OCI-LY3 (cell line): ENCODE results near the gene IL37.

Experiments used
- H2AFZ ChIP-seq: fragments of 200-600, 300-600 bp; shearing (Covaris generic); 2 replicates; pipeline ENCODE4 v1.6.0; 2014; ENCODE audit warnings: antibody characterized with exemption, low read depth, low read length
- H3K27ac ChIP-seq: fragments of 200-600, 300-600 bp; sonication (generic); 2 replicates; pipeline ENCODE4 v1.5.1; 2014; ENCODE audit warnings: mild to moderate bottlenecking, low read length, moderate library complexity, mixed read lengths
- H3K27me3 ChIP-seq: fragments of 200-600, 300-600 bp; sonication (generic); 2 replicates; pipeline ENCODE4 v1.6.1; 2014; ENCODE audit warnings: low read depth, low read length, mixed read lengths
- H3K36me3 ChIP-seq: fragments of 200-600, 300-600 bp; sonication (generic); replicated peaks from 2 replicates; pipeline ENCODE3; 2014; ENCODE audit warnings: low read depth, low read length, mixed read lengths
- H3K4me1 ChIP-seq: fragments of 300-600, 200-600 bp; sonication (generic); 2 replicates; pipeline ENCODE4 v1.6.1; 2014; ENCODE audit warnings: low read length, mixed read lengths
- H3K4me2 ChIP-seq: fragments of 200-600, 300-600 bp; sonication (generic); 2 replicates; pipeline ENCODE4 v1.6.1; 2014; ENCODE audit warnings: low read length, mixed read lengths
- H3K4me3 ChIP-seq: fragments of 300-600, 200-600 bp; sonication (generic); 2 replicates; pipeline ENCODE4 v1.5.1; 2014; ENCODE audit warnings: antibody characterized with exemption, mild to moderate bottlenecking, low read length, moderate library complexity
- H3K79me2 ChIP-seq: fragments of 300-600, 200-600 bp; shearing (Covaris generic); 2 replicates; pipeline ENCODE4 v1.6.1; 2014; ENCODE audit warnings: mild to moderate bottlenecking, low read length, mixed read lengths
- H3K9ac ChIP-seq: fragments of 300-600, 200-600 bp; shearing (Covaris generic); 2 replicates; pipeline ENCODE4 v1.6.0; 2014; ENCODE audit warnings: mild to moderate bottlenecking, low read length, moderate library complexity
- H3K9me3 ChIP-seq: fragments of 200-600, 300-600 bp; shearing (Covaris generic); 2 replicates; pipeline ENCODE4 v1.6.1; 2014; ENCODE audit warnings: low read length, mixed read lengths; ENCODE audit not compliant: insufficient read depth
- H4K20me1 ChIP-seq: fragments of 200-600, 300-600 bp; sonication (generic); 2 replicates; pipeline ENCODE4 v1.6.1; 2016; ENCODE audit warnings: low read length, mixed read lengths; ENCODE audit not compliant: insufficient read depth
- EZH2phosphoT487 ChIP-seq: fragments of 200-600 bp; shearing (Covaris generic); IDR thresholded peaks from 2 replicates; pipeline ENCODE4 v1.6.1; 2018; ENCODE audit warnings: antibody characterized with exemption, mixed run types, low read depth
- TF ChIP-seq, protein P1 (sequence below): fragments of 200-600, 300-600 bp; sonication (generic); IDR thresholded peaks from 2 replicates; pipeline ENCODE4 v1.5.1; 2014; ENCODE audit warnings: antibody characterized with exemption, low read length, low read depth

IL37 gene

DNA sequence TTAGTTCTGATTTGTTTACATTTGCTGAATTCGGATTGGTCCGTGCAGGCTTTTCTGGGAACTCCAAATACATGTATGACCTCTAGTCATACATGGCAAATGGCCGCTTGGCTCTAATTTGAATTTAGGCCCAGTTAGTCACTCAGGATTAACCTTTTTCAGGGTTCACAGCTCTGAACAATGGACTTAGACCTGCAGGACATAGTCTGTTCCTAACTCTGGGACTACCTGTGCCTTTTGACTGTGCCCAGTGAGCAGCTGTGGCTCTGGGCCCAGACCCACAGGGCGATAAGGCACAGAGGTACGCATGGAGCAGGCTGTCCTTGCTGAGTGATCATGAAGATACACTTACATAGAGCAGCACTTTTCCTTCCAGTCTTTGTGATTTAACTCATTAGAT lies 28.5 kb downstream of the IL37 start:
- Histone ChIP-seq H3K4me1 (peaks cover 5% of the 10 kb centered on the region; the same call in 1 of the 2 replicates), H3K79me2 (no peaks in the 10 kb centered on the region), H3K36me3 (no peaks in the 10 kb centered on the region), H4K20me1 (no peaks in the 10 kb centered on the region), H3K4me2 (no peak overlapping the region), H3K27ac (no peak overlapping the region), H3K4me3 (no peak overlapping the region), H3K9ac (no peak overlapping the region), H3K27me3 (peaks cover 11% of the 10 kb centered on the region), H3K9me3 (no peaks in the 10 kb centered on the region), H2AFZ (no peak overlapping the region)
- TF ChIP-seq, protein P1, sequence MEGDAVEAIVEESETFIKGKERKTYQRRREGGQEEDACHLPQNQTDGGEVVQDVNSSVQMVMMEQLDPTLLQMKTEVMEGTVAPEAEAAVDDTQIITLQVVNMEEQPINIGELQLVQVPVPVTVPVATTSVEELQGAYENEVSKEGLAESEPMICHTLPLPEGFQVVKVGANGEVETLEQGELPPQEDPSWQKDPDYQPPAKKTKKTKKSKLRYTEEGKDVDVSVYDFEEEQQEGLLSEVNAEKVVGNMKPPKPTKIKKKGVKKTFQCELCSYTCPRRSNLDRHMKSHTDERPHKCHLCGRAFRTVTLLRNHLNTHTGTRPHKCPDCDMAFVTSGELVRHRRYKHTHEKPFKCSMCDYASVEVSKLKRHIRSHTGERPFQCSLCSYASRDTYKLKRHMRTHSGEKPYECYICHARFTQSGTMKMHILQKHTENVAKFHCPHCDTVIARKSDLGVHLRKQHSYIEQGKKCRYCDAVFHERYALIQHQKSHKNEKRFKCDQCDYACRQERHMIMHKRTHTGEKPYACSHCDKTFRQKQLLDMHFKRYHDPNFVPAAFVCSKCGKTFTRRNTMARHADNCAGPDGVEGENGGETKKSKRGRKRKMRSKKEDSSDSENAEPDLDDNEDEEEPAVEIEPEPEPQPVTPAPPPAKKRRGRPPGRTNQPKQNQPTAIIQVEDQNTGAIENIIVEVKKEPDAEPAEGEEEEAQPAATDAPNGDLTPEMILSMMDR = no peak
- no peak for TF ChIP-seq EZH2phosphoT487

DNA sequence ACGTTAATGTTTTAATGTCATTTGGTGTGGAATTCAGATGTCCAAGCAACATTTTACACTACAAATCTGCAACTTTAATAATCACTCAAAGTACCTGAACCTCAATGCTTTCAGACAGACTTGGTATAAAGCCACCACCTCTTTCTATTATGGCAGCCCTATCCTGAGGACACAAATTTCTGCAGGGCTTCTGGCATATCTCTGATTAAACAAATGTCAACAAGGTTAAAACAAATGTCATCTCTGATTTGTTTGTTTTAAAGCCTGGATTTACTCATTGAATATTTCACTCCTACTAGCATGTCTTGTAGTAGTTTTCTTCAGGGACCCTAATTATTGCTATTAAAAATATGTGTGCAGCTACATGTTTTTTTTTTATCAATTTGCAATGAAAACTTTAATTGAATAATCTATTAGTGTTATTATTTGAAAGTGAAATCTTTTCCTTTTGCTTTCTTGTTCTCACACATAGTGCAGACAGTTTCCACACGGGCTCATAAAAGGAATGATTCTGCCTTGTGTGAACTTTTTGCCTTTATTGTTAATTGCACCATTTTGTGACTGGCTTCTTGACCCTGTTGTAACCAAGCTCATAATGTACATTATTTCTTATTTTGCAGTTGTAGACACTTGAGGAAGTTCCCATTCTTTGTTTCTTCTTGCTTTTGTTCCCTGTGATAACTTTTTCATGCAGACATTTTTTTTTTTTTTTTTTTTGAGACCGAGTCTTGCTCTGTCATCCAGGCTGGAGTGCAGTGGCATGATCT lies 30.1 kb downstream of the IL37 start:
- H3K4me3 ChIP-seq = no peak overlapping the region
- no peak for TF ChIP-seq EZH2phosphoT487
- TF ChIP-seq, protein P1 = no peak
- H3K79me2 ChIP-seq = no peaks in the 10 kb centered on the region
- peaks cover 19% of the 10 kb centered on the region for H3K27me3 ChIP-seq
- H3K9ac ChIP-seq = no peak overlapping the region
- H3K4me2 ChIP-seq = peak overlapping the region; percentile 34; the same call in 1 of the 2 replicates
- H4K20me1 ChIP-seq = no peaks in the 10 kb centered on the region
- no peak overlapping the region for H3K27ac ChIP-seq
- no peaks in the 10 kb centered on the region for H3K36me3 ChIP-seq
- H3K9me3 ChIP-seq = no peaks in the 10 kb centered on the region
- peaks cover 5% of the 10 kb centered on the region; the same call in 1 of the 2 replicates for H3K4me1 ChIP-seq
- H2AFZ ChIP-seq = no peak overlapping the region

DNA sequence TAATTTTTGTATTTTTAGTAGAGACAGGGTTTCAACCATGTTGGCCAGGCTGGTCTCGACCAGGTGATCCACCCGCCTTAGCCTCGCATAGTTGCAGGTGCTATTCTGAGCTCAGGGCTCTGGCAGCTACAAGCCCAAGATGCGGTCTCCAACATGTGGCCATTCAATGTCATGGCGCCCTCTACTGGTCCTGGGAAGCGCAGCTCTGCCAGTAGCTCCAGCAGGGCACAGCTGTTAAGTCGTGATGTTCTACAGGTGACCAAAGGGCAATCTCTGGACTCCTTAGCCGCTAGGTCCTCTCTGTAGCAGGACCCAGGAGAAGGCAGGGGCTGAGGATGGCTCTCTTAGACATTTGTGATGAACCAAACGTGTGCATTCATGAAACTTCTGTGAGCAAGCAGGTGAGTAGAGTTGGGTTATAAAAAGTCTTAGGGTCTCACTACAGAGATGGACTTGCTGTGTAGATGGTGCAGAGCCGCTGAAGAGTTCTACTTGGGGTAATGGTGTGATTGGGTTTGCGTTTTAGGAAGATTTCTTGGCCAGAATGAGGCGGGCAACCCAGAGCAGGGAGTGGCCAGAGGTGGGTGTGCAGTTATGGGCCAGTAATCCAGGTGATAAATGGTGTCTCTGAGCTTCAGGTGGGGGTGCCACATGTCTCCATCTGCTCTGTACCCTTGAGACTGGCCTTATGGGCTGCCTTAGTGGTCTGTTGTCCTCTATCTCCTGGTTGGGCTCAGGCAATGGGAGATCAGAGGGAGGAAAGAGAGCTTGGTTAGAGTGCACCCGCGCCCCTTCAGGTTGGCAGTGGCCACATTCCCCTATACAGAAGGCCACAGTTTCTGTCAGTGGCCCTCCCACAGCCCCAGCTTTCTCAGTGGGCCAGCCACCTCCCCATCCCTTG lies 31.0 kb downstream of the IL37 start:
- TF ChIP-seq, protein P1 = peak; percentile 93
- TF ChIP-seq EZH2phosphoT487 = no peak

DNA sequence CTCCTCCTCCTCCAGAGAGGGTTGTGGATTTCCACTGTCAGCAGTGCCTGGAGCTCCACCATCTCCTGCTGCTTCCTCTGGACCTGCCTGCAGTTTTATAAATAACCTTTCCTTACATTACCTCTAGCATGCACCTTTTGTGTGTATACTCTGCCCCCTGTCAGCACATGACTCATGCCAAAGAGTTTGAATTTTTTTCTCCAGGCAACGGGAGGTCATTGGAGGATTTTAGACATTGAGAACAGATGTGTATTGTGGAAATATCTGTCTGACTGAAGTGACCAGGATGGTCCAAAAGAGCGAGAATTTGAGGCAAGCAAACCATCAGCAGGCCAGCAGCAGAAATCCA lies 31.7 kb downstream of the IL37 start:
- no peak overlapping the region for H2AFZ ChIP-seq
- no peaks in the 10 kb centered on the region for H3K79me2 ChIP-seq
- peaks cover 15% of the 10 kb centered on the region for H3K27me3 ChIP-seq
- TF ChIP-seq, protein P1 = no peak
- peaks cover 5% of the 10 kb centered on the region; the same call in 1 of the 2 replicates for H3K4me1 ChIP-seq
- no peaks in the 10 kb centered on the region for H4K20me1 ChIP-seq
- no peak overlapping the region for H3K9ac ChIP-seq
- no peak overlapping the region for H3K4me3 ChIP-seq
- H3K4me2 ChIP-seq = no peak overlapping the region
- no peak overlapping the region for H3K27ac ChIP-seq
- H3K9me3 ChIP-seq = peaks cover 11% of the 10 kb centered on the region
- peaks cover 2% of the 10 kb centered on the region for H3K36me3 ChIP-seq

More for the DNA sequence above, 31.0 kb downstream of the IL37 start:
- H2AFZ ChIP-seq = no peak overlapping the region
- peaks cover 5% of the 10 kb centered on the region; the same call in 1 of the 2 replicates for H3K4me1 ChIP-seq
- no peaks in the 10 kb centered on the region for H3K79me2 ChIP-seq
- H3K27ac ChIP-seq = no peak overlapping the region
- peak overlapping the region; percentile 34 for H3K4me2 ChIP-seq
- H3K9ac ChIP-seq = no peak overlapping the region
- H3K36me3 ChIP-seq = no peaks in the 10 kb centered on the region
- H3K27me3 ChIP-seq = peaks cover 17% of the 10 kb centered on the region
- peaks cover 5% of the 10 kb centered on the region; the same call in 1 of the 2 replicates for H3K9me3 ChIP-seq
- no peaks in the 10 kb centered on the region for H4K20me1 ChIP-seq
- no peak overlapping the region for H3K4me3 ChIP-seq
